Activated CD4-positive, alpha-beta T cell treated with anti-CD3 and anti-CD28 coated beads, Interleukin-2, amount 50 U/mL, for 4 hours (primary cell): Measurements from ENCODE around the gene B4GALNT1.
"Not testable (repeated sequence)": the region's sequence is repeated elsewhere in the genome, so short reads cannot be mapped to it uniquely, and the experiment has no call there.

ENCODE experiments used
- DNase-seq, 2 experiments: peaks; one replicate each; pipeline ENCODE4 v3.0.0-alpha.2; 2020

B4GALNT1 gene

DNA sequence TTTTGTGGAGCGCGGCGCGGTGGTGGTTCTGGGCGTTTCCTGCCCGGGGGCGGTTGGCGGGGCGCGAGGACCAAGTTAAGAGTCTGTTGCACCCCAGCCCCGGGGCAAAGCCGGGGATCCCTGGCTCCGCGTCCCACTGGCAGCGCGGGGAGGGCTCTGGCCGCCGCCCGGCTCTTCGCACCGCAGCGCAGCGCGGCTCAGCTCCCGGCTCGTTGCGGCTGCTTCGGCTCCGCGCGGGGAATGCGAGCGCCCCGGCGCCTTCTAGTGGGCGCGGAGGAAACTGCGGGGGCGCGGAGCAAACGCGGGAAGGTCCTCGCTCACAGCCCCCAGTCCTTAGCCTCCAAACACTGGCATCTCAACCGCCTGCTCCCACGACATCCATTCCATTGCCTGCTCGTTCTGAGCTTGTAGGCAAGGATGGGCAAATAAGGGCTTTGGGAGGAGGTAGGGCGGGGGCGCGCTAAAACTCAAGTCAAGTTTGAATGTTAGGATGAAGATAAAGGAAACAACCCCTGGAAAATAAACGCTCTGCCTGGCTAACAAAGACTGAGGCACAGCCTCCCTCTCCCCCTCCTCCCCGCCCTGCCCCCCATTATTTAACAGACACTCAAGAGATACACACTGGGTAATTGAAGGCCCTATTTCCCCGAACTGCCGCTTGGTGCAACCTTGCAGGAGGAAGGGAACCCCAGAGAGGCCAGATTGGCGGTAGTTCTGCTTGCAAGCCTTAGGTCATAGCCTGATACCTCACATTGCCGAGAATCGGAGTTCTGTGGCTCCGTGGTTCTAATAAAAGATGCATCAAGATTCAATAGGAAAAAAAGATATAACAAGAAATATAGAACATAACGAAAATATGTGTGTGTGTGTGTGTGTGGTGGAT, at the start of gene B4GALNT1:
Gene B4GALNT1 (minus strand): TSS at position 244 of the 883 bp plus-strand sequence. CDS start 1,069 bp downstream, outside the sequence.
- peak; percentile 53 to 55 for DNase-seq

DNA sequence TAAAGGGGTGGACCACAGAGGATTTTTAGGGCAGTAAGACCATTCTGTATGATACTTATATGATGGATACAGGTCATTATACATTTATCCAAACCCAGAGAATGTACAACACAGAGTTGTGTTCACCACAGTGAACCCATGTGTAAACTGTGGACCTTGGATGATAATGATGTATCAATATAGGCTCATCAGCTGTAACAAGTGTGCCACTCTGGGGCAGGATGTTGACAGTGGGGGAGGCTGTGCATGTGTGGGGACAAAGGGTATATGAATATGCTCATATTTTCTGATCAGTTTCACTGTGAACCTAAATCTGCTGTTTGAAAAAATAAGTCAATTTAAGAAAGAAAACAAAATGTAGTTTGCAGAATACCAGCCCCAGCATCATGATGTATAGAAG, 46.7 kb upstream of the B4GALNT1 start:
- no peak for DNase-seq

DNA sequence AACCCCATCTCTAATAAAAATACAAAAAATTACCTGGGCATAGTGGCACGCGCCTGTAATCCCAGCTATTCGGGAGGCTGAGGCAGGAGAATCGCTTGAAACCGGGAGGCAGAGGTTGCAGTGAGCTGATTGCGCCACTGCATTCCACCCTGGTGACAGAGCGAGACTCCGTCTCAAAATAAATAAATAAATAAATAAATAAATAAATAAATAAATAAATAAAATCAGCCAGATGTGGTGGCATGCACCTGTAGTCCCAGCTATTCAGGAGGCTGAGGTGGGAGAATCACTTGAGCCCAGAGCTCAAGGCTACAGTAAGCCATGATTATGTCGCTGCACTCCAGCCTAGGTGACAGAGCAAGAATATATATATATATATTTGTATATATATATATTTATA, 44.9 kb upstream of the B4GALNT1 start:
- DNase-seq: not testable (repeated sequence)

DNA sequence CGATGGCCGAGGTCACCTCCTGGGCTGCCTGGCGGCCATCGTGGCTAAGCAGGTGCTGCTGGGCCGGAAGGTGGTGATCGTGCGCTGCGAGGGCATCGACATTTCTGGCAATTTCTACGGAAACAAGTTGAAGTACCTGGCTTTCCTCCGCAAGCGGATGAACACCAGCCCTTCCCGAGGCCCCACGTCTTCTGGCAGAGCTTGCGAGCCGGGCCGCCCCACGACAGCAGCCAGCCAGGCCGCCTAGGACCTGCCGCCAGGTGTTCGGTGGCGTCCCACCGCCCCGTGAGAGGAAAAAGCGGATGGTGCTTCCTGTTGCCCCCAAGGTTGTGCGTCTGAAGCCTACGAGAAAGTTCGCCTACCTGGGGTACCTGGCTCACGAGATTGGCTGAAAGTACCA, 41.7 kb upstream of the B4GALNT1 start:
- DNase-seq: no peak

DNA sequence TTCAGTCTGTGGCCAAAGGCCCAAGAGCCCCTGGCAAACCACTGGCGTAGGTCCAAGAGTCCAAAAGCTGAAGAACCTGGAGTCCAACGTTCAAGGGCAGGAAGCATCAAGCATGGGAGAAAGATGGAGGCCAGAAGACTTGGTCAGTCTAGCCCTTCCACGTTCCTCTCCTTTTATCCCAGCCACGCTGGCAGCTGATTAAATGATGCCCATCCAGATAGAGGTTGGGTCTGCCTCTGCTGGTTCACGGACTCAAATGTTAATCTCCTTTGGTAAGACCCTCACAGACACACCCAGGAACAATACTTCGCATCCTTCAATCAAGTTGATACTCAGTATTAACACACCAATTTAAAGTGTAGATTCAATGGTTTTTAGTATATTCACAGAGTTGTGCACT, 39.8 kb upstream of the B4GALNT1 start:
- DNase-seq: no peak

DNA sequence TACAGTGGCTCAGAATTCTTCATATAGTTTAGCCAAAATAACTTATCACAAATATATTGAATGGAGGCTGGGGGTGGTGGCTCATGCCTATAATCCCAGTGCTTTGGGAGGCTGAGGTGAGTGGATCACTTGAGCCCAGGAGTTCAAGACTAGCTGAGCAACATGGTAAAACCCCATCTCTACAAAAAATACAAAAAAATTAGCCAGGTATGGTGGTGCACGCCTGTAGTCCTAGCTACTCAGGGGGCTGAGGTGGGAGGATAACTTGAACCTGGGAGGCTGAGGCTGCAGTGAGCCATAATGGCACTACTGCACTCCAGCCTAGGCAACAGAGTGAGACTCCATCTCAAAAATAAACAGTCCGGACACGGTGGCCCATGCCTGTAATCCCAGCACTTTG, 38.8 kb upstream of the B4GALNT1 start:
- not testable (repeated sequence) for DNase-seq

DNA sequence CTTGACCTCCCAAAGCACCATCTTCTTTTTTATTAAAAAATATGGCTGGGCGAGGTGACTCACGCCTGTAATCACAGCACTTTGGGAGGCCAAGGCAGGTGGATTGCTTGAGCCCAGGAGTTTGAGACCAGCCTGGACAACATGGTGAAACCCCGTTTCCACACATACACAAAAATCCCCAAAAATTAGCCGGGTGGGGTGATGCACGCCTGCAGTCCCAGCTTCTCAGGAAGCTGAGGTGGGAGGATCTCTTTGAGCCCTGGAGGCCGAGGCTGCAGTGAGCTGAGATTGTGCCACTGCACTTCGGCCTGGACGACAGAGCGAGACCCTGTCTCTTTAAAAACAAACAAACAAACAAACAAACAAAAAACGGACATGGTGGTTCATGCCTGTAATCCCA, 36.7 kb upstream of the B4GALNT1 start:
- DNase-seq: not testable (repeated sequence)

DNA sequence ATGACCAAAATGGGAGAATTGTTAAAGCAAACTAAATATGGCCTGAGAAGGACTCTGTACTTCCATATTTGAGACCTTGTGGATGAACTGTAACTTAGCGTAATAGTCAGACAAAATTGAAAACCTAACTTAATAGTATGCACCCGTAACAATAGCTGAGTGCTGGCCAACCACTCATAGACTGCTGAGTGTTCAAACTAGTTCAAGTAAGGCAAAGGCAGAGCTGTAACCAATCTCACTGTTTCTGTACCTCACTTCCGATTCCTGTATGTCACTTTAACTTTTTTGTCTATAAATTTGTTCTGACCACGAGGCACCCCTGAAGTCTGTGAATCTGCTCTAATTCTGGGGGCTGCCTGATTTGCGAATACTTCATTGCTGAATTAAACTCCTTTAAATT, 33.9 kb upstream of the B4GALNT1 start:
- no peak for DNase-seq

DNA sequence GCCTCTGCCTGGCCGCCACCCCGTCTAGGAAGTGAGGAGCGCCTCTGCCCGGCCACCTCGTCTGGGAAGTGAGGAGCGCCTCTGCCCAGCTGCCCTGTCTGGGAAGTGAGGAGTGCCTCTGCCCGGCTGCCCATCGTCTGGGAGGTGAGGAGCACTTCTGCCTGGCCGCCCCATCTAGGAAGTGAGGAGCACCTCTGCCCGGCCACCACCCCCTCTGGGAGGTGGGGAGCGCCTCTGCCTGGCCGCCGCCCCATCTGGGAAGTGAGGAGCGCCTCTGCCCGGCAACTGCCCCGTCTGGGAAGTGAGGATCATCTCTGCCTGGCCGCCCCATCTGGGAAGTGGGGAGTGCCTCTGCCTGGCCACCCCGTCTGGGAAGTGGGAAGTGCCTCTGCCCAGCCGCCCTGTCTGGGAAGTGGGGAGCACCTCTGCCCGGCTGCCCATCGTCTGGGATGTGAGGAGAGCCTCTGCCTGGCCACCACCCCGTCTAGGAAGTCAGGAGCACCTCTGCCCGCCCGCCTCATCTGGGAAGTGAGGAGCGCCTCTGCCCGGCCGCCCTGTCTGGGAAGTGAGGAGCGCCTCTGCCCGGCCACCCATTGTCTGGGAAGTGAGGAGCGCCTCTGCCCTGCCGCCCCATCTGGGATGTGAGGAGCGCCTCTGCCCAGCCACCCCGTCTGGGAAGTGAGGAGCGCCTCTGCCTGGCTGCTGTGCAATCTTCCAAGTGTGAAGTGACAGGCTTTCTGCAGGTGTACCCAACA, 32.2 kb upstream of the B4GALNT1 start:
- DNase-seq: not testable (repeated sequence)

DNA sequence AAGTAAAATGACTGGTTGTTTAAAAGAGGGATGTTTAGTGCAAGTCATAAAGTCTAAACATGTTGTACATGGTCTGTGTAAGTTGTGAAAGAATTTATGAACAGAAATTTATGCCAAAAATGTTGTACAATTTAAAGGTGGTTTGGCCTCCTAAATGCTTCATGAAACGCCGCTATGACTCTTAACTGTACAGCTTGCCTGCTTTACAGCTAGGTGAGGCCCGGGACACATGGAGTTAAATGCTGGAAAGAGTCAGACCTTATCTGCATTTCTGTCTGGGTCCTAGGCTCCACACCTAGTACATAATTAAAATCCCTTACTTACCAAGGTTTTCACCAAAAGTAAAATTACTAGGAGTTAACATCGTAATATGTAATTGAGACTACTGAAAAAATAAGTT, 28.4 kb upstream of the B4GALNT1 start:
- DNase-seq: no peak

DNA sequence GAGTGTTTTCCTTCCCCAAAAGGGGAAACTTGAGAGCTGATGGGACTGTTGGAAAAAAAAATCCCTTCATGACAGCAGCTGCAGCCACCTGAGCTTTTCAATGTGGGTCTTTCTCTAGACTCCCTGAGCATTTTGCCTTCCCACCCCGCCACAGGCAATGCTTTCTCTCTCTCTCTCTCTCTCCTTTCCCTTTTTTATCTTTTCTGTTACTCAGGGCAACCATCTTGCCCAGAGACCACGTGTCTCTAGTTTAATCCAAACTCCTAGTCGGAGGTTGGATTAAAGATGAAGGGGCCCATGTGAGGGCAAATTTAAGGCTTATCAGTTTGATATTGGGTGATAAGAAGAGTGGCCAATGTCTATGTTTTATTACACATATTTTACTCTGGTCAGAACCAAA, 25.9 kb upstream of the B4GALNT1 start:
- no peak for DNase-seq

DNA sequence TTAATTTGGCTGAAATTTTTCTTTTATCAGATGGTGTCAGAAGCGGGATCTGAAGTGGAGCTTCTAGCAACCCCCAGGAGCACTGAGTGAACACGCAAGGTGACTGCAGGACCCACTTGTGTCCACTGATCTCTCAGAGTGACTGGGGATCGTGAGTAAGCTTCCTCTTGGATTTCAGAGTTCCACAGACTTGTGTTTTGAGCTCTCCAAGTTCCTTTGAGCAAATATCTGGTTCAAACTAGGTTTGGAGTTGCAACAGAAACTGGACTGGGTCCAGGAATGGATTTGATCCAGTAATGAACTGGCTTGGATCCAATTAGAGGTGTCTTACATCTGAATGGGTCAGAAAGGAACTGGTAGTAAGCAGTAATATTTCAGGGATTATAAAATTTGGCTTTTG, 24.7 kb upstream of the B4GALNT1 start:
- no peak for DNase-seq

DNA sequence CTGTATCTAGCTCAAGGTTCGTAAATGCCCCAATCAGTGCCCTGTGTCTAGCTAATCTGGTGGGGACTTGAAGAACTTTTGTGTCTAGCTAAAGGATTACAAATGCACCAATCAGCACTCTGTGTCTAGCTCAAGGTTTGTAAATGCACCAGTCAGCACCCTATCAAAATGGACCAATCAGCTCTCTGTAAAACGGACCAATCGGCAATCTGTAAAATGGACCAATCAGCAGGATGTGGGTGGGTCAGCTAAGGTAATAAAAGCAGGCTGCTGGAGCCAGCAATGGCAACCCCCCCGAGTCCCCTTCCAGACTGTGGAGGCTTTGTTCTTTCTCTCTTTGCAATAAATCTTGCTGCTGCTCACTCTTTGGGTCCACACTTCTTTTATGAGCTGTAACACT, 23.4 kb upstream of the B4GALNT1 start:
- not testable (repeated sequence) for DNase-seq

DNA sequence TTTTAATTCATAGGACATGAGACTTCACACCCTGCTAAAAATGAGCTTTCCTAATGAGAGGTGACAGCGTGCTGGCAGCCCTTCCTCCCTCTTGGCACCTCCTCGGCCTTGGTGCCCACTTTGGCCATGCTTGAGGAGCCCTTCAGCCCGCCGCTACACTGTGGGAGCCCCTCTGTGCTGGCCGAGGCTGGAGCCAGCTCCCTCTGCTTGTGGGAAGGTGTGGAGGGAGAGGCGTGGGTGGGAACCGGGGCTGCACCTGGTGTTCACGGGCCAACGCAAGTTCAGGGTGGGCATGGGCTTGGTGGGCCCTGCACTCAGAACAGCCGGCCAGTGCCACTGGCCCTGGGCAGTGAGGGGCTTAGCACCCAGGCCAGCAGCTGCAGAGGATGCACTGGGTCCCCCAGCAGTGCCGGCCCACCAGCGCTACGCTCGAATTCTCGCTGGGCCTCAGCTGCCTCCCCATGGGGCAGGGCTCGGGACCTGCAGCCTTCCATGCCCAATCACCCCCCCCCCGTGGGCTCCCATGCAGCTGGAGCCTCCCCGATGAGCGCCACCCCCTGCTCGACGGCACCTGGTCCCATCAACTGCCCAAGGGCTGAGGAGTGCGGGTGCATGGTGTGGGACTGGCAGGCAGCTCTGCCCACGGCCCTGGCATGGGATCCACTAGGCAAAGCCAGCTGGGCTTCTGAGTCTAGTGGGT, 22.7 kb upstream of the B4GALNT1 start:
- DNase-seq: no peak

DNA sequence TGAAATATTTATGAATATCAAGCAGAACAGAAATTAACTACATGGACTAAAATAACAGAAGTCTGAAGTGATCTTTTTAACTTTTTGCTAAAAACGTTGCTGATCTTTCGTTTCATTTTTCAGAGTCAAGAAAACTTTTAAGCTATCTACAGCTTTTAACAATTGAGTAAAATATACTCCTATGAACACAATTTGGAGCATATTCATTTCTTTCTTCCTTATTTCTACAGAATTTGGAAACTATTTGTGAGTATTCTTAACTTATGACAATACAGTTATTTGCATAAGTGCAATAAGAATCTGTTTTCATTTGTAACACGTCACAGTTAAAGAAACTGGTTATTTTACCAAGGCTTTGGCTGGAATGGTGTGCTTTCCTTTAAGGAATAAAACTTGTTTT, 21.0 kb upstream of the B4GALNT1 start:
- no peak for DNase-seq

DNA sequence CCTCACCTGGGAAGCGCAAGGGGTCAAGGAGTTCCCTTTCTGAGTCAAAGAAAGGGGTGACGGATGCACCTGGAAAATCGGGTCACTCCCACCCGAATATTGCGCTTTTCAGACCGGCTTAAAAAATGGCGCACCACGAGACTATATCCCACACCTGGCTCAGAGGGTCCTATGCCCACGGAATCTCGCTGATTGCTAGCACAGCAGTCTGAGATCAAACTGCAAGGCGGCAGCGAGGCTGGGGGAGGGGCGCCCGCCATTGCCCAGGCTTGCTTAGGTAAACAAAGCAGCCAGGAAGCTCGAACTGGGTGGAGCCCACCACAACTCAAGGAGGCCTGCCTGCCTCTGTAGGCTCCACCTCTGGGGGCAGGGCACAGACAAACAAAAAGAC, 13.7 kb upstream of the B4GALNT1 start:
- not testable (repeated sequence) for DNase-seq

DNA sequence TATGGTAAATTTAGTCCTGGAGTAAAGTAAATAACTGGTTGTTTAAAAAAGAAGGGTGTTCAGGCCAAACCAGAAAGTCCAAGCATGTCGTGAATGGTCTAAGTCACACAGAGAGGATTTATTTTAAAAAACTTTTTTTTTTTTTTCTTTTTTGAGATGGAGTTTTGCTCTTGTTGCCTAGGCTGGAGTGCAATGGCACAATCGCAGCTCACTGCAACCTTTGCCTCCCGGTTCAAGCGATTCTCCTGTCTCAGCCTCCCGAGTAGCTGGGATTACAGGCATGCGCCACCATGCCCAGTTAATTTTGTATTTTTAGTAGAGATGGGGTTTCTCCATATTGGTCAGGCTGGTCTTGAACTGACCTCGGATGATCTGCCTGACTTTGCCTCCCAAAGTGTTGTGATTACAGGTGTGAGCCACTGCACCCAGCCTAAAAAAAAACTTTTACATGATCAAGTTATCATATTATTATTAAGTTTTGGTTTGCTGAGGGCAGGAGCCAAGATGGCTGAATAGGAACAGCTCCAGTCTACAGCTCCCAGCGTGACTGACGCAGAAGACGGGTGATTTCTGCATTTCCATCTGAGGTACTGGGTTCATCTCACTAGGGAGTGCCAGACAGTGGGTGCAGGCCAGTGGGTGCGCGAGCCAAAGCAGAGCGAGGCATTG, 13.1 kb upstream of the B4GALNT1 start:
- DNase-seq: not testable (repeated sequence)

DNA sequence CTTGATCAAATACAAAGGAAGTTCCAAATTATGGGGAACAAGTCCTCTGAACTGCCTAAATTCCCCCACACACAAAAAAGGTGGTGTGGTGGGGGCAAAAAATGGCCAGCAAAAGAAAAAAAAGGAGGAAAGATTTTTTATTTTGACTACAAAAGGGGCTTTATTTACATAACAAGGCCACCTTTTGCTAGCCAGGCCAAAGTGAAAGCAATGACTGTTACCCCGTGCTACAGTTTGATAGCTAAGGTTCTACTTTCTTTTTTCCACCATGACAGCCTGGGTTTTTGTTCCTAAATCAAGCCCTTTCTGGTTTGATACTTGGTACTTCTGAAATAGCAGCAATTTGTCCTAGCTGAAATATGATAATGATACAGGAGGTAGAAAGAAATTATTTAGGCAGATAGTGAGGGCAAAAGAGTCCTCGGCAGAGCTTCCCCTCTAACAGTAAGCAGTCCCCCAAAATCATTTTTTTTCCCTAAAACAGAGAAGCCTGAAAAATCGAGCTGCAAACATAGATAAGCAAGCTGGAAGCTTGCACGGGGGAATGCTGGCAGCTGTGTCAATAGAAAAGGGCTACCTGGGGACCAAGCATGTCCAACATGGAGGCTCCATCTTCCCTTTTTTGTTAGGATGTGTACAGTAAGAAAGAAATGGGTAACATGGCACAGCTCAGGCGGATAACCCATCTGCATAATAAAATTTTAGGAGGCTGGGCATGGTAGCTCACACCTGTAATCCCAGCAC, 8.9 kb upstream of the B4GALNT1 start:
- DNase-seq: no peak

DNA sequence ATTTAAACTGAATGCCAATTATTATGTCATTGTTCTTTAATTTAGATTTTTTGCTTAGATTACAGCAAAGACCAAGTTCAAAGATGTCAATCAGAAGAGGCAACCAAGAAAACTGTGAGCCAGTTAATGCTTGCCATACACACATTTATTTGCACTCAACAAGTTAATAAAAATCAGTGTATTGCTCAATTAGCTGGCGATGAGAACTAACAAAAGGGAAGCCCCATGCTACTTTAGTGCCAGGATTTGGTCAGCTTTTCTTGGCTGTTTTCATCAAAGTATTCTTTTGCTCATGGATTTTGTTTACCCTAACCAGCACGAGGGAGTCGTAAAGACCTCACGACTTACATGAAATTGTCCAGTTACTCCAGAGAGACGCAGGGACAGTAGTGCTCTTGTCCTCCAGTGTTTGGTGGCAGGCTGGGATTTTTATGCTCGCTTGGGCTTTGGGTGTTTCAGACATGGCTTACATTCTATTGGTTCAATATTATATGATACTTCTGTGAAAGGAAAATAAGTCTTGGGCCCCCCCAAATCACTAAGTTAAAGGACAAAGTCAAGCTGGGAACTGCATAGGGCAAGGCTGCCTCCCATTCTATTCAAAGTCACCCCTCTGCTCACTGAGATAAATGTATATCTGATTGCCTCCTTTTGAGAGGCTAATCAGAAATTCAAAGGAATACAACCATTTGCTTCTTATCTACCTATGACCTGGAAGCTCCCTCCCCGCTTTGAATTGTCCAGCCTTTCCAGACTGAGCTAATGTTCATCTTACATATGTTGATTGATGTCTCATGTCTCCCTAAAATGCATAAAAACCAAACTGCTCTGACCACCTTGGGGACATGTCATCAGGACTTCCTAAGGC, 7.4 kb upstream of the B4GALNT1 start:
- no peak for DNase-seq

DNA sequence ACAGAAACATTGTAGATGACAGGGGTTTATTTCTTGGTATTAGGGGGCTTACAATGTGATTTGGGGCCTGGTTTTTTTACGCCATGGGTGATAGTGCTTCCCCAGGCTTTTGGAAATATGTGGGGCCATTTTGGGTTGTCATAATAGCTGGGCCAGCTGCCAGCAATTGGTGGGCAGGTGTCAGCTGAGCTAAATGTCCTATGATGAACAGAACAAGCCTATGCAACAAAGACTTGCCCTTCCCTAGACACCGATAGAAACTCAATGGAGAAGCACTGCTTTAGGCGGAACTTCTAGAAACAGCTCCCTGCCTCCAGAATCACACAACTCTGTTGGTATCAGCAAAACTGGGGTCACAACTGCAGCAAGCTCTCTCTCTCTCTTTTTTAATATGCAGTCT, 5.1 kb upstream of the B4GALNT1 start:
- no peak for DNase-seq

DNA sequence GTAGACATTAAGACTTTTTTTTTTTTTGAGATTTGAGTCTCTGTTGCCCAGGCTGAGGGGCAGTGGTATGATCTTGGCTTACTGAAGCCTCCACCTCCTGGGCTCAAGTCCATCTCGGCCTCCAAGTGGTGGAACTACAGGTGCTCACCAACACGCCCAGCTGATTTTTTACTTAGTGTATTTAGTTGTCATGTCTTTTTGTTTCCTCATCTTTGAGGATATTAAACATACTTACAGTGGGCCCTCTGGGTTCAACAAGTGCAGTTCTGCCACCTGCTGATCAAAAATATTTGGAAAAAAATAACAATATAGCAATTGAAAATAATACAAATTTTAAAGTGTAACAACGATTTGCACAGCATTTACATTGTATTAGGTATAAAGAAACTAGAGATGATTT, 4.4 kb upstream of the B4GALNT1 start:
- DNase-seq: no peak
